GM19438 (cell line): ENCODE measurements around the gene WDFY2.
"Not testable (repeated sequence)": the region's sequence is repeated elsewhere in the genome, so short reads cannot be mapped to it uniquely, and the experiment has no call there.

Experiments
- ATAC-seq: cut with Tn5 transposase; IDR thresholded peaks from one replicate; pipeline ENCODE4 v1.9.1; 2021; ENCODE audit warnings: low read depth; ENCODE audit not compliant: unreplicated experiment

Gene WDFY2

DNA sequence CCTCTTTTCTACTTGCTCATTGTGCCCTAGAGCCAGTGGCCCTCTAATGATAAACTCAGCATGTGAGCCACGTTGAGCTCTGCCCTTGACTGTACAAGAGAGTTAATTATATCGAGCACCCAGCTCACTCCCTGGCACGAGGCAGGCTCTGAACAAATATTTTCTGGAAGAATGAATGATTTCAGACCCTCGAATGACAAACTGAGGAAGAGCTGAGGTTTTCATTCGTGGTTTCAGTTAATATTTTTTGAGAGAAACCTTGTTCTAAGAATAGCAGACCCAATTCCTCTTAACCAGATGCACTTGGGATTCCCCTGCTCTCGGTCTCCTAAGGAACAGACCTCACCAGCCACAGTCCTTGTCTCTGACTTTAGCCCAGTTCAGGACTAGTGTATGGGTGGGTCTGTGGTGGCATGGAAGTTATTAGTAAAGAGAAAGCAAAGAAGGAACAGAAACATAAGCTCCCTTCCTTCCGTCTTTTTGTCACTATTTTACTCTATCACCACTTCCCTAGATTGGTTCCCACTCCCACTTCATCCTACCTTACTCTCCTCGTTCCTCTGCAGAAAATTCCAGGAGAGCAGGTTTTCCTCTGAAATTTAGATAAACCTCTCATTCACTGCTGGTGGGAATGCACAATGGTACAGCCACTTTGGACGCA is 22.1 kb upstream of the WDFY2 start:
- ATAC-seq = peak; percentile 76

DNA sequence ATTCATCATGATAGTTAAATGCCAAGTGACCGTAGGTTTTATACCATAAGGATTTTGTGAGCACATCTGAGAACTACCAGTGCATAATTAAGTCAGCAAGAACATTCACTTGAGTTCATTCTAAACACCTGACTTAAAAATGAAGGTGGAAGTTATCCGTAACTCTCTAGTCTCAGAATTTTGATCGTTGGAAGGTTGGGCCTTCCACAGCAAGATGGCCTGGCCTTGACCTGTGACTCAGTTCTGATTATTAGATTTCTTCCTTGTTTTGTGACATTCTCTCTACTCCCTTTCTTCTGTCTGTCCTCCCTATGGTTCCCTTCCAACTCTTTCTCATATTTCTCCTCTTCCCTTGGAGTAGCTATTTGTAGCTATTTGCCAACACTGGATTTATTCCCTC is 20.0 kb upstream of the WDFY2 start:
- ATAC-seq = no peak

DNA sequence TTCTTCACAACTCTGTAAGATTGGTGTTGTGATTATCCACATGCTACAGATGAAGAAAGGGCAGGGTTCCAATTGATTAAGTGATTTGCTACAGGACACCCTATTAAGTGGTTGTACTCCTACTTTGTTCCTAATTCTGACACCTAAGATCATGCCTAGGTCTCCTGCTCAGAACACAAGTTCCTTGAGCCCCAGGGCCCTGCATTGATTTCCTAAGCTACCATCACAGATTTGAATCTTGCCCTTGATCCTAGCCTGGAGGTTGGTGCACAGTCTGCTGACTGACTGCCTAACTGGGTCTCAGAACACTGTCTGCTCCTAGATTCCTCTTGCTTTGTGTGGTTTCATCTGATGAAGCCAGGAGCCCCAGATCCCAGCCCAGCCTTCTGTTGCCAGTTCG is 19.6 kb upstream of the WDFY2 start:
- no peak for ATAC-seq

DNA sequence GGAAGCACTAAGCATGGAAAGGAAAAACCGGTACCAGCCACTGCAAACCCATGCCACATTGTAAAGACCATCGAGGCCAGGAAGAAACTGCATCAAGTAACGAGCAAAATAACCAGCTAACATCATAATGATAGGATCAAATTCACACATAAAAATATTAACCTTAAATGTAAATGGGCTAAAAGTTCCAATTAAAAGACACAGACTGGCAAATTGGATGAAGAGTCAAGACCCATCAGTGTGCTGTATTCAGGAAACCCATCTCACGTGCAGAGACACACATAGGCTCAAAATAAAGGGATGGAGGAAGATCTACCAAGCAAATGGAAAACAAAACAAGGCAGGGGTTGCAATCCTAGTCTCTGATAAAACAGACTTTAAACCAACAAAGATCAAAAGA is 15.3 kb upstream of the WDFY2 start:
- not testable (repeated sequence) for ATAC-seq

DNA sequence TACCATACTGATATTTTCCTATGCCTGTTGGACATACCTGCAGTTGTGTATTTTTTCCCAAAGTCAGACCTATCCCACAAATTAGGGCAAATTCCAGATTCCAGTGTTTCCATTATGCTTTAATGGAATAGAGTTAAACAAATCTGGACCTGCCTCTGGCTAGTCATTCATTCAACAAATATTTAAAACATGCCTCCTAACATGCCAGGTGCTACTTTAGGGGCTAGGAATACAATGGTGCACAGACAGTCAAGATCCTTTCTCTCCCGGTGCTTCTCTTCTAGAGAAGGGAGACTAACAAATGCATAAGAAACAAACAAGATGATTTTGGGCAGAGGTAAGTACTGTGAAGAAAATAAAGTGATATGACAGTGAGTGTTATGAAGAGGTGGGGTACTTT is 7.5 kb upstream of the WDFY2 start:
- no peak for ATAC-seq

DNA sequence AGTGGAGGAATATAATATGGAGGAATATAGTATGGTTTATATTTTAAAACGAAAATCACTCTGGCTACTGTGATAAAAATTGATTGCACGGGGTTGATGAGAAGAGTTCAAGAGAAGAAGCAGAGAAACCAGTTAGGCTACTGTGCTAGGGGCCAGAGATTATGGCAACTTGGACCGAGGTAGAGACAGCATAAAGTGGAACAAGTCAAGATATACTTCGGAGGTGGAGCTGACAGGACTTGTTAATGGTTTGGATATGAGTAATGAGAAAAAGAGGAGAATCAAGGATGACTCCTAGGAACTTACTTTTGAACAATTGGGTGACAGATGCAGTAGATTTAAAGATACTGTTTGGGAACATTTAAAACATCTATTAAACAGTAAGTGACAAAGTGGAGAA is 6.6 kb upstream of the WDFY2 start:
- ATAC-seq = no peak

DNA sequence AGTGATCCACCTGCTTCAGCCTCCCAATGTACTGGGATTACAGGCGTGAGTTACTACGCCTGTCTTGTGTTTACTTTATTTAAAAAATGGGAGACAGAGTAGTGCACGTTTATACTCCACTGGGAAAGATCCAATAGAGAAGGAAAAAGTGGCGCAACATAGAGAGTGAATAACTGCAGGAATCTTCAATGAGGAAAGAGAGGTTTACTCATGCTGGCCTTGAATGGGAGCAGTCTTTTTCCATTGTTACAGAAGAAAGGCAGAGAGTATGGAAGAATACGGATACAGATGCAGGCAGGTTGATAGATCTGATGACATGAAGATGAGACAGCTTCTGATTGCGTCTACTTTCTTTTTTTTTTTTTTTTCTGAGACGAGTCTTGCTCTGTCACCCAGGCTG is 4.6 kb upstream of the WDFY2 start:
- no peak for ATAC-seq

DNA sequence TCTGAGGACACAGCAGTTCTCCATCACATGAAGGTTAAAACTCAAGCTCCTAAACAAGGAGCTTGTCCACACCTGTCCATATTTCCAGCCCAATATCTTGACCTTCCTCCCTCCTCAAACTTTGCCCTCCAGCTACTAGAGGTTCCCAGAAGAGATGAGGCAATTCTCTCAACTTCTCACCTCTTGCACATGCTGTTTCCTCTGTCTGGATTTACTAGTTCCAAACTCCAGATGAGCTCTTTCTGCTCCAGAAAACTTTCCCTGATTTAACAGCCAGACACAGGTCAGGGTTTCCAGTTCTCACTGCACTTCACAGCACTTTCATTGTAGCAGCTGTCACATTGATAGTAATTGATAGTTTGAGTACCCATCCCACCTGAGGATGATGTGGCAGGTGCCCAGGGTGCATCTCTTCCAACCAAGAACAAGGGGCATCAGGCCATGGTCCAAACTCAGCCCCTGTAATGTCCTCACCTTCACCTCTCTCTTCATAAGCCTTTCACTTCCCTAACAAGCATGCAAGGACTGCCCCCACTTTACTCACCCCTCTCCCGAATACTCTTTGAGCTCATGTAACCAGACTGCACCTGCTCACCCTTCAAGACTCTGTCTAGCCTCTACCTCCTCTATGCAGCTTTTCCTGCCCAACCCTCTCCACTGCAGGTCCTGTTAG is 3.0 kb upstream of the WDFY2 start:
- no peak for ATAC-seq

DNA sequence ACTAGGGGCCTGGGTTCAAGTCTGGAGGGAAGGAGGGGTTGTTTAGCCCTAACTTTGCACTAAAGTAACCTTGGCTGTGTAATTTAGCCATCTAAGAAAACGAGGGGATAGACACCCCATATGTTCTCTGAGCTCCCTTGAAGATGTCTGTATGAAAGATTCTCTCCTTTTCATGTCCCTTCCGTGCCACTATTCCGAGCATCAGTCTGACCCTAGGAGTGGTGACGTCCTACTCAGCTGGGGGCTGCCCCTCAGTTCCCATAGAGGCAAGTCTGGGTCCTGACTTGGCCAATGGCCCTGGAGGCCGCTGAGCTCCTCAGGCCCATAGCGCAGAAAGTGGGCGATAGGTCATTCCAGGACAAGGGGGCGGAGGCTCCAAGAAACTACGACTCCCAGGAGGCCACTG is 790 bp upstream of the WDFY2 start:
- no peak for ATAC-seq

DNA sequence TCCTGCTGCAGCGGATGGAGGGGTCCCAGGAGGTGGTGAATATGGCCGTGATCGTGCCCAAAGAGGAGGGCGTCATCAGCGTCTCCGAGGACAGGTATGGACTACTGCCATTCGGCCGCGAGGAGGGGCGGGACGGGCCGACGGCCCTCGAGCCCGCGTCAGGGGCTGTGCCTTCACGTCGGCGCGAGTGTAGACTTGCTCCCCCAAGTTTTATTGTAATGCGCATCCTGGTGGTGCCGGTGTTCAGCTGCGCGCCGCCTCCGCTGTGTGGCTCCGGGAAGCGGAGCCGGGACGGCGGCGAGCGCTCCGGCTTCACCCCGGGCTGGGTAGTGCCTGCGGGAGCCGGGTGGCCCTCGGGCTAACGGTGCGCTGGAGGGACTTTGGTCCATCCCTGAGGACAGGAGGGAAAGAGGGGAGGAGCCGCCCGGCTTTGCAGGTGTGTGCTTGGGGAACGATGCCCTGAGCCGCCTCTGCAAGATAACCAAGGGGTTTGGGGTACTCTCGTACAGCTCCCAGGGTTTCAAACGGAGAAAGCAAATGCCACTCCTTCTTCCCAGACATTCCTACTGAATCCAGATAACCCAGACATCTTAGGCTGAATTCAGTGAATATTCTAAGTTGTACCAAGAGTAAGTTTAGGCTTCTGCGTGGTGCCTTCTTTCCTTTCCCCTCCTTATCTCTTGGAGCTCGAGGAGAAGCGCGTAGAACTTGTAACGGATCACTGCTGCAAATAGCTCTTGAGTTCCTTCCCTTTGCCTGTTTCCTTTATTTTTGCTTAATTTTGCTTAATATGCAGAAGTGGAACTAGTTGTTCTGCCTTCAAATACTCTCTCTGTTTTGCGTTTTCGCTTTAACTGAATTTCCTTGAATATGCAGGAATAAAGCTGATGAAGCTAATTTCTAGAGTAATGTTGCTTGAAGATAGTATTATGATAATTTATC is 740 bp downstream of the WDFY2 start:
- peak; percentile 30 for ATAC-seq

DNA sequence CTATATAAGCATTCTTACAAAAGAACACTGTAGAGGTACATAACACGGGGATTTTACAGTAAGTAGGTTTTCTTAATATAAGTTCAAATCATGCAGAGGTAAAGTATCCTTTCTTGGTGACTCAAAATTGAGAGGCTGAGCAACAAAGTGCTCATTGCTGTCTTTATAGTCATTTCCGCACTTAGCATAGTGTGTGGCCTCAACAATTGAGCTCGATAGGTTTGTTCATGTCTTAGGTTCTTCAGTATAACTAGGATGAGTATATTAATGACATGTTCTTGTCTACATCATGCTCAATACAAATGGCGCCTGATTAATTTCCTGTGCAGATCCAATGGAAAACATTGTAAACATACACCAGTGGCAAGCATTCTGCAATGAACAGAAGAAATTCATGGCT is 1.4 kb downstream of the WDFY2 start:
- ATAC-seq = no peak

DNA sequence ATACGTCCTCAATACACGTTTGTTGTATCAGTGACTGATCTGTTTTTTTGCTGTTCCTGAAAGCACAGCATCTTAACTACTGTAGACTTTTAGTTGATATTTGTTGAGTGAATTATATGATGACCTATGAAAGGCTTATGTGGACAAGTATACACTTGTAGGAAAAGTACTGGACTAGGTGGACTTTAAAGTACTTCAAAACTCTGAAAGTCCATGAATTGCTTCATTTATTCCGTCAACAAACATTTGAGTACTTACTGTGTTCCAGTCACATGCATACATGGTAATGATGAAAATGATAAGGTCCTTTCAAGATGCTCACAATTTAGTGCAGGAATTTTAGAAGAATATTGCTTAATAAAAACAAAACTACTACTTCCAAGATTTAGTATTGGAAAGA is 3.1 kb downstream of the WDFY2 start:
- ATAC-seq = no peak

DNA sequence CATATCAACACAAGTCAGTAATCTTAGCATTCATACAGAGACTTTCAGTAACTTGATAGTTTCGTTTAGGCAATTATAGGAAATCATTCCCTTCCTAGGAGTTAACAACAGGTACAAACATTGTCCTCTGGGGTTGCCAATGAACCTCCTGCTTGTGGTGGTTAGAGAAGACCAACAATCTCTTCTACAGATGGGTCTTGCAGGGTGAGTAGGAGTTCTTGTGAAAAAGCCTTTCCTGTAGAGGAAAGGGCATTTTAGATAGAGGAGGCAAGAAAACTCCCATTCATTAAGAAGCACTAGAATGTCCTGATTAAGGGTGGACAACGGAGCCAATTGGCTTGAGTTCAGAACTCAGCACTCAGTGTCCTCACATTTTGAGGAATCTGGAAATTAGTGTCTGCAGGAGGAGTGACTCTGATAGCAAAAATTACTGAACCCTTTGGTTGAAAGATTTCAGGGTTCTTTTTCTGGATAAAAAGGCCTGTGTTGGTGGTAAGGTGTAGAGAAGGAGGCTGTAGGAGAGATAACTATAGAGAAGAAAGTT is 4.2 kb downstream of the WDFY2 start:
- ATAC-seq = no peak

DNA sequence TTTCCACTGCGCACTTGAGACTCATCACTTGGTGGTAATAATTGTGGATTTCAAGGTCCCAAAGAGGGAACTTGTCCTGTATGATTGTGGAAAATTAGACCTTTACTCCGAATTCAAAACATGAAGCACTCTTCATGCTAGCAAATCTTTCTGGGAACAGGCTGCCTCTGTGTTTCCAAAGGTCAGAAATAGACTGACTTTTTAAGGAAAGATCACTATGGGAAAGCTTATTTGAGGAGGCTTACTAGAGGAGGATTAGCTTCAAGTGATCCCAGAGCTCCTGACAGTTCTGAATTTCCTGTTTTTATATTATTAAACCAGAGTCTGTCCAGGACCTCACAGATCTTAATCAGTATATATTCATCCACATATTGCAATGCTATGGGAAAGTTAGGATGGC is 5.5 kb downstream of the WDFY2 start:
- ATAC-seq = no peak

DNA sequence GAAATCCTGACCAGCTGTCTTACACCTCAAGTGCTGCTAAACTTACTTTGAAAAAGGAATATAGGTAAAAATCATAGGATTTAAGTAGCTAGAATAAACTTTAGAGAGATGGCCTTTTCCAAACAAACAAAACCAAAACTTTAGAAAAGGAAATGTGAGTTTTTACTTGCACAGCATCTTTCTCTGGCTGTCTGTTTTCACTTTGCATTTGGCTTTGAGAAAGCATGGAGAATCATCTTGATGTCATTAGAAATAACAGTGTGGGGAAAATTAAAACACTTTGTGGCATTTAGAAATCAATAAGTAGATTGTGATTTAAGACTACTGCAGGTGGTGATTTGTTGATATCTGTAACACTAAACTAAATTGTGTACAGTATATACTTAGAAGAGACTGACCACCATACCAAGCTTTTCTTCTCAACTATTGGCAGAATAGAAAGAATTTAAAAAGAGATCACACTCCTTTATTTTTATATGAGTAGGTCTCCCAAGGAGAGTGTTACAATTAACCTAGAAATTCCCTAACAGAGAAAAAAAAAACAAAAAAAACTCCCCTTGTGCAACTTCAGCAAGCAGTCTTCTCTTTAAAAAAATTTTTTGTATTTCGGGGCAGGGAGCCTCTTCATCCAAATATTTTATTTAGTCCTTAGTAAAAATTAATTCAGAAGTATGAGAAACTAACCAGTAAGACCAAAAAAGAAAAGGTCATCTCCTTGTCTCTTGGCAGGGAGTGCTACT is 6.1 kb downstream of the WDFY2 start:
- no peak for ATAC-seq

DNA sequence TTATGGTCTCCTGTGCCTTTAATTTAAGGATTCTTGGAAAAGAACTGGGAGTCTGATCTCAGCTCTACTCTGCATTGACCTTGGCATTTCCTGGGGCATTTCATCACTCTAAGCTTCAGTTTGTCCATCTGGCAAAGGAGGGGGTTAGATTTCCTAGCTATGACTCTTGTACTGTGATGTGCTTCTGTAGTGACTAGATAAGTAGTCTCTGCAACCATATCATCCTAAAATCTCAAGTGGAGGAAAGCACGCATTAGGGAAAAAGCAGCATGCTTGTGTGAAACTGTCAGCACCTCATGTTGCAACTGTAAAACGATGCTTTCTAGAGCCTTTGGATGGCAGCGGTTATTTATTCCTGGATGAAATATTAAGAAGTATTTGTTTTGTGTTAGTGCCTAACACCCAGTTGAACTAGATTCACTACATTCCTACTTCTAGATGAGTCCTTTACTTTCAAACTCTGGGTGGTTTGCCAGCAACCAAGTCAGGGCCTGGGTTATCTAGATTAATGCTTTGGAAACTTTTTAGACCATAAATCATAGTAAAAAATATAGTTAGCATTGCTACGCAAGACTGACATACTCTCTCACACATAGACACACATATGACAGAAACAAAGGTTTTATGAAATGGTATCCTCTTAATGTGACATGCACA is 6.8 kb downstream of the WDFY2 start:
- no peak for ATAC-seq

DNA sequence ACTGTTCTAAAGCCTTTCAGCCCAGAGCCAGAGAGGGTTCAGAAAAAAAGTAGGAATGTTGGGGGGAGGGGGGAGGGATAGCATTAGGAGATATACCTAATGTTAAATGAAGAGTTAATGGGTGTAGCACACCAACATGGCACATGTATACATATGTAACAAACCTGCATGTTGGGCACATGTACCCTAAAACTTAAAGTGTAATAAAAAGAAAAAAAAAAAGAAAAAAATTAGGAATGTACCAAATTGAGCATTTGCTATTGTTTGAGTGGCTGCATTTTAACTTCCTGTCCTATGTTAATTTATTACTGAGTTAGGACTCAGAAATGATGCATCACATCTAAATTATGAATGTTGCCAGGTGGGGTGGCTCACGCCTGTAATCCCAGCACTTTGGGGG is 7.7 kb downstream of the WDFY2 start:
- ATAC-seq = not testable (repeated sequence)

DNA sequence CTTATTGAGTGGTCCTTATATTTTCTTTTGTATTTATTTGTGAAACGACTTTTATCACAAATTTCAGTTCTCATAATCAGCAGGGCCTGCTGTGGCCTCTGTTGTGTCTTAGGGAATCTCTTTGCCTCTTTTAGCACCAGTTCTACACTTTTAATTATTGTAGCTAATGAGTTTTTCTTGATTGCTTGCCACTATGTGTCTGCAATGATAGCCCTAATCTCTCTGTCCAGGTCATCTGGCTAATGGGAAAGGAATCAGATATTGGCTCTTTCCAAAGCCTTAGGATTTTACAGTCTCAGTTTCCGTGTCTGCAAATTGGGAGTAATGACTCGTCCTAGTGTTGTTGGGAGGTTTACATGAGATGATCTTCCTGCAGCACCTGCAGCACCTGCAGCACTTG is 10.2 kb downstream of the WDFY2 start:
- ATAC-seq = no peak

DNA sequence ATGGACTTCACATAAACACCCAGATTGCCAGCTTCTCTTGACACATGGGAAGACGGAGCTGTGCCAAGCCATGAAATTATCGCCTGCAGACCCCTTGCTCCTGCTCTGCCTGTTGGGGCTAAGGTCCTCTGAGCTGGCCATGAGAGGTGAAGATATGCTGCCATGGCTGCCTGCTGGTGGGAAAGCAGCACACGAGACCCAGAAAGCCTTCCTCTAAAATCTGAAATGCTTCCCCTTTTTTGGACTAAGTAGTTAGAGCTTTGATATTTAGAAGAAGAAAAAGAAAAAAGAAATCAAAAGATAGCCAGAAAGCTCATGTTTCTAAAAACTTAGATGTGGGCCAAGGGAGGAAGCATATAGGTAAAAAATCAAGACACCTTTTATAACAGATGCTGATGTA is 11.2 kb downstream of the WDFY2 start:
- ATAC-seq = no peak

DNA sequence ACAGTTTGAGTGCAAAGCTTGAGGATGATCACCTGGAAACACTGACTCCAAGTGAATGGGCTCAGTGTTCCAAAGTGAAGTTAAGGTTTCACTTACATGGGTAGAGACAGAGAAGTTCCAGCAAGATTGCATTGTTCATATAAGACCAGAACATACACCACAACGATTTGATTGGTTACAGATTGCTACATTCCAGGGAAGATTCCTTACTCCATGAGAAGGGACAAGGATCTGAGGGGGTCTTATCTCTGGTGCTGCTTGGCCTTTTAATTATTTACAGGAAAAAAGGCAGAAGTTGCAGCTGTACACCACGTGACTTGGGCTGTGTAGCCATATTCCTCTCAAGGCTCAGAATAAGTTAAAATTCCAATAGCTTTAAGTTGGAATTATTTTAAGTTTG is 12.3 kb downstream of the WDFY2 start:
- no peak for ATAC-seq
